Sigmoid colon (tissue), 4 donors: ENCODE results near the gene FBP1.

Experiments used
- CTCF ChIP-seq, 4 experiments: fragments of 450-650 bp in 3 of 4; fragments of 200-600 bp in 1 of 4; IDR thresholded peaks; one replicate each; pipeline ENCODE4 v1.5.1; 2016 to 2019; ENCODE audit warnings: antibody characterized with exemption in 4 of 4, mild to moderate bottlenecking in 3 of 4, moderate library complexity in 2 of 4
- EP300 ChIP-seq, 4 donors: sonication (generic); formaldehyde crosslinking; IDR thresholded peaks; one replicate each; pipeline ENCODE4 v1.6.1; 2017; ENCODE audit warnings: antibody characterized with exemption in 4 of 4
- POLR2A ChIP-seq, 2 donors: fragments of 450-650 bp; IDR thresholded peaks; one replicate each; pipeline ENCODE4 v1.6.1; 2016; ENCODE audit warnings: antibody characterized with exemption in 2 of 2, mild to moderate bottlenecking in 2 of 2, moderate library complexity in 2 of 2
- POLR2AphosphoS5 ChIP-seq, 4 donors: sonication (generic); formaldehyde crosslinking; IDR thresholded peaks; one replicate each; pipeline ENCODE4 v1.6.1; 2017; ENCODE audit warnings: antibody characterized with exemption in 4 of 4

- TF ChIP-seq CTCF (IDR thresholded peaks at IDR 0.05): no peak
- TF ChIP-seq POLR2A (IDR thresholded peaks at IDR 0.05): no peak
- no peak for TF ChIP-seq POLR2AphosphoS5 (IDR thresholded peaks at IDR 0.05)
- no peak for TF ChIP-seq EP300 (IDR thresholded peaks at IDR 0.05)
These were observed 16.4 kb upstream of the FBP1 start for GRCh38 chr9:94655739-94656138.
